Endothelial cell of umbilical vein (primary cell): ENCODE data around the gene PDE1A.

Source experiments
- GATA2 ChIP-seq: IDR thresholded peaks from 2 replicates; pipeline ENCODE4 v1.7.0; 2011; ENCODE audit warnings: low read depth, mild to moderate bottlenecking, moderate library complexity, mixed read lengths, low read length; ENCODE audit not compliant: insufficient read length, insufficient read depth
- POLR2A ChIP-seq: IDR thresholded peaks from 2 replicates; pipeline ENCODE4 v1.6.1; 2012; ENCODE audit warnings: low read depth, mild to moderate bottlenecking, control low read depth, low read length
- POLR2AphosphoS5 ChIP-seq: IDR thresholded peaks from 2 replicates; pipeline ENCODE4 v1.6.1; 2012; ENCODE audit warnings: low read depth, mild to moderate bottlenecking, control low read depth, low read length, moderate library complexity; ENCODE audit not compliant: insufficient read depth
- TF ChIP-seq, protein P1 (sequence below), 2 donors: IDR thresholded peaks; 1 replicate in 1 of 2; 2 replicates in 1 of 2; pipeline ENCODE4 v1.5.1; 2011; ENCODE audit warnings: low read length in 2 of 2, mild to moderate bottlenecking in 2 of 2, moderate library complexity in 2 of 2, control low read depth in 1 of 2, inconsistent platforms in 1 of 2, low read depth in 1 of 2; ENCODE audit not compliant: insufficient read depth in 1 of 2; ENCODE audit errors: extremely low read depth in 1 of 2

GRCh38 chr2:182097571-182098164 is 329.2 kb downstream of the PDE1A start:
- no peak for TF ChIP-seq POLR2AphosphoS5
- TF ChIP-seq, protein P1, sequence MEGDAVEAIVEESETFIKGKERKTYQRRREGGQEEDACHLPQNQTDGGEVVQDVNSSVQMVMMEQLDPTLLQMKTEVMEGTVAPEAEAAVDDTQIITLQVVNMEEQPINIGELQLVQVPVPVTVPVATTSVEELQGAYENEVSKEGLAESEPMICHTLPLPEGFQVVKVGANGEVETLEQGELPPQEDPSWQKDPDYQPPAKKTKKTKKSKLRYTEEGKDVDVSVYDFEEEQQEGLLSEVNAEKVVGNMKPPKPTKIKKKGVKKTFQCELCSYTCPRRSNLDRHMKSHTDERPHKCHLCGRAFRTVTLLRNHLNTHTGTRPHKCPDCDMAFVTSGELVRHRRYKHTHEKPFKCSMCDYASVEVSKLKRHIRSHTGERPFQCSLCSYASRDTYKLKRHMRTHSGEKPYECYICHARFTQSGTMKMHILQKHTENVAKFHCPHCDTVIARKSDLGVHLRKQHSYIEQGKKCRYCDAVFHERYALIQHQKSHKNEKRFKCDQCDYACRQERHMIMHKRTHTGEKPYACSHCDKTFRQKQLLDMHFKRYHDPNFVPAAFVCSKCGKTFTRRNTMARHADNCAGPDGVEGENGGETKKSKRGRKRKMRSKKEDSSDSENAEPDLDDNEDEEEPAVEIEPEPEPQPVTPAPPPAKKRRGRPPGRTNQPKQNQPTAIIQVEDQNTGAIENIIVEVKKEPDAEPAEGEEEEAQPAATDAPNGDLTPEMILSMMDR (IDR thresholded peaks at IDR 0.05; ENCODE audit: extremely low read depth in 1 of 2, insufficient read depth in 1 of 2, low read depth in 1 of 2, low read length in 2 of 2) = no peak
- TF ChIP-seq POLR2A = no peak
- TF ChIP-seq GATA2 = no peak
